ENCODE results near the gene LMBR1. TPM values are rescaled to one million over a fixed set of nuclear protein-coding genes. Genes with fewer than 3 reads are reported as not detected.
A peak's percentile ranks its signal among the peaks of the same experiment; 100 is the strongest.

Gene LMBR1
- total RNA-seq, 1 experiment from 2014 or later = 82.6 TPM

GRCh38 chr7:156668130-156668741, 224.7 kb downstream of the LMBR1 start:
- no TSS peak for BruUV-seq (replicated peaks)
- Histone ChIP-seq H3K9me3 (ENCODE audit: control insufficient read depth, insufficient read depth, low read depth, low read length) (no peaks in the 10 kb centered on the region), H3K36me3 (ENCODE audit: control insufficient read depth, insufficient read depth, low read length) (no peaks in the 10 kb centered on the region), H3K27me3 (ENCODE audit: control insufficient read depth, insufficient read depth, low read length) (no peaks in the 10 kb centered on the region), H3K4me1 (ENCODE audit: control insufficient read depth, insufficient read depth, low read length) (no peaks in the 10 kb centered on the region; the same call in 1 of the 2 replicates), H3K27ac (ENCODE audit: low read length) (no peak overlapping the region), H3K4me3 (ENCODE audit: low read depth in 2 of 2, low read length in 2 of 2) (no peak overlapping the region)
- ATAC-seq (0 out of 2 replicates have a peak, but pooled peaks have one; percentile 12), DNase-seq (ENCODE audit: low read depth, low spot score) (no peak)
- POLR2A ChIA-PET = no interaction called here
- intact Hi-C loops (cut with micrococcal nuclease; ENCODE audit: unreplicated experiment) = loop anchor here (2.0 kb wide), 1 partner anchor 75 kb away; no protein-coding TSS in a partner anchor
- no peak for TF ChIP-seq TCF7L2 (IDR thresholded peaks at IDR 0.05; ENCODE audit: low read depth, low read length)
- TF ChIP-seq CTCF (IDR thresholded peaks at IDR 0.05) = no peak
- no peak for TF ChIP-seq REST (IDR thresholded peaks at IDR 0.05; ENCODE audit: insufficient read depth in 1 of 2, low read depth in 2 of 2, low read length in 1 of 2)
- no peak for TF ChIP-seq POLR2AphosphoS5 (IDR thresholded peaks at IDR 0.05; ENCODE audit: low read depth, low read length)
- no peak for TF ChIP-seq SIN3A (IDR thresholded peaks at IDR 0.05; ENCODE audit: borderline replicate concordance, insufficient read depth, low read depth, low read length)
- CTCF ChIA-PET = no interaction called here
- in situ Hi-C loops (cut with HindIII; ENCODE audit: low pct_unique_long_range_greater_than_20kb, low sequenced_read_pairs) = no loop called here

- POLR2A ChIA-PET = no interaction called here
- CTCF ChIA-PET = no interaction called here
- ATAC-seq (no peak), DNase-seq (ENCODE audit: low read depth, low spot score) (no peak)
- H3K27me3 ChIP-seq (ENCODE audit: control insufficient read depth, insufficient read depth, low read length) = no peaks in the 10 kb centered on the region
- intact Hi-C loops (cut with micrococcal nuclease; ENCODE audit: unreplicated experiment) (no loop called here), in situ Hi-C loops (cut with HindIII; ENCODE audit: low pct_unique_long_range_greater_than_20kb, low sequenced_read_pairs) (no loop called here)
- no peak overlapping the region for H3K27ac ChIP-seq (ENCODE audit: low read length)
- no peaks in the 10 kb centered on the region for H3K36me3 ChIP-seq (ENCODE audit: control insufficient read depth, insufficient read depth, low read length)
- no peaks in the 10 kb centered on the region for H3K9me3 ChIP-seq (ENCODE audit: control insufficient read depth, insufficient read depth, low read depth, low read length)
- no peak for TF ChIP-seq TCF7L2 (IDR thresholded peaks at IDR 0.05; ENCODE audit: low read depth, low read length)
- no peak for TF ChIP-seq REST (IDR thresholded peaks at IDR 0.05; ENCODE audit: insufficient read depth in 1 of 2, low read depth in 2 of 2, low read length in 1 of 2)
- TF ChIP-seq SIN3A (IDR thresholded peaks at IDR 0.05; ENCODE audit: borderline replicate concordance, insufficient read depth, low read depth, low read length) = no peak
- no peak for TF ChIP-seq POLR2AphosphoS5 (IDR thresholded peaks at IDR 0.05; ENCODE audit: low read depth, low read length)
- TF ChIP-seq CTCF (IDR thresholded peaks at IDR 0.05) = no peak
- no peaks in the 10 kb centered on the region; the same call in 1 of the 2 replicates for H3K4me1 ChIP-seq (ENCODE audit: control insufficient read depth, insufficient read depth, low read length)
- no peak overlapping the region for H3K4me3 ChIP-seq (ENCODE audit: low read depth in 2 of 2, low read length in 2 of 2)
- BruUV-seq (replicated peaks) = no TSS peak
Observed at GRCh38 chr7:156667110-156667426, 225.9 kb downstream of the LMBR1 start.
